ENCODE measurements around the gene COPS6. TPM values are rescaled to one million over a fixed set of nuclear protein-coding genes. Genes with fewer than 3 reads are reported as not detected.

The COPS6 gene
- total and polyA plus RNA-seq, 2 experiments from 2014 or later = 69.6 to 315 TPM

DNA sequence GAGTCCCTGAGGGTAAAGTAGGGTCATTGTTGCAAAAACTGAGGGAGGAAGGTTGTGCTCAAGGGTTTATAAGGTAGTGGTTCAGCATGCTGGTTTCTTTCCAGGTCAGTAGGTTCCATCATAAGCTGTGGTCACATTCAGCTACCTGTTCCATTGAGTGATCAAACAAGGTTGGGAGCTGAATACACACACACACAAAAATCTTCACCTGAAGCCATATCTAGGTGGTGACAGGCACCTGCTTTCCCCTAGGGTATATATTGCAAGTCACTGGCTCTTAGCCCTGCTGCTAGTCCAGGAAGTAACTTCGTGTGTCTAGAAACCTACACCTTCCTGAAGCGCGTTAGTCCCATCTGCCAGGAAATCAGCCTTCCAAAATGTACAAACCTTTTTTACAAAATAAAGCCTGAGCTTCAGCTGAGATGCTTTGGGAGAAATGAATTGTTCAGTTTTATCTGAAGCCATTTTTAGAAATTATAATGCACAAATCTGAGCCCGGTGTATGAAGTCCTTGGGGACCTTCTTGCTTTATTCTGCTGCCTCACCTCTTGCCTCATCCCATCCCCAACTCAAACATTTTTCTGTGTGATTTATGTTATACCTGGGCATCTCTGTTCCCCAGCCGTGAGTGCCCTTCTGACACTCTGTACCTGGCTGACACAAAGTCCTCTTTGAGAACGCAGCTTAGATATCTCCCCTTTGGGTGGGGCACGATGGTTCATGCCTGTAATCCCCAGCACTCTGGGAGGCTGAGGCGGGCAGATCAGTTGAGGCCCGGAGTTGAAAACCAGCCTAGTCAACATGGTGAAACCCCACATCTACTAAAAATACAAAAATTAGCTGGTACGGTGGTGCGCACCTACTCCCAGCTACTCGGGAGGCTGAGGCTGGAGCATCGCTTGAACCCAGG lies 49.3 kb downstream of the COPS6 start:
- no peaks in the 10 kb centered on the region for H3K36me3 ChIP-seq
- TF ChIP-seq, protein P1, sequence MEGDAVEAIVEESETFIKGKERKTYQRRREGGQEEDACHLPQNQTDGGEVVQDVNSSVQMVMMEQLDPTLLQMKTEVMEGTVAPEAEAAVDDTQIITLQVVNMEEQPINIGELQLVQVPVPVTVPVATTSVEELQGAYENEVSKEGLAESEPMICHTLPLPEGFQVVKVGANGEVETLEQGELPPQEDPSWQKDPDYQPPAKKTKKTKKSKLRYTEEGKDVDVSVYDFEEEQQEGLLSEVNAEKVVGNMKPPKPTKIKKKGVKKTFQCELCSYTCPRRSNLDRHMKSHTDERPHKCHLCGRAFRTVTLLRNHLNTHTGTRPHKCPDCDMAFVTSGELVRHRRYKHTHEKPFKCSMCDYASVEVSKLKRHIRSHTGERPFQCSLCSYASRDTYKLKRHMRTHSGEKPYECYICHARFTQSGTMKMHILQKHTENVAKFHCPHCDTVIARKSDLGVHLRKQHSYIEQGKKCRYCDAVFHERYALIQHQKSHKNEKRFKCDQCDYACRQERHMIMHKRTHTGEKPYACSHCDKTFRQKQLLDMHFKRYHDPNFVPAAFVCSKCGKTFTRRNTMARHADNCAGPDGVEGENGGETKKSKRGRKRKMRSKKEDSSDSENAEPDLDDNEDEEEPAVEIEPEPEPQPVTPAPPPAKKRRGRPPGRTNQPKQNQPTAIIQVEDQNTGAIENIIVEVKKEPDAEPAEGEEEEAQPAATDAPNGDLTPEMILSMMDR (IDR thresholded peaks at IDR 0.05; ENCODE audit: low read depth, low read length) = no peak
- no peak overlapping the region for H3K4me3 ChIP-seq
- H3K27ac ChIP-seq = no peak overlapping the region
- no peaks in the 10 kb centered on the region for H3K4me1 ChIP-seq (ENCODE audit: low read depth)
- DNase-seq (ENCODE audit: low read depth in 1 of 2, low spot score in 1 of 2) = no peak
- no peaks in the 10 kb centered on the region for H3K27me3 ChIP-seq
- no peaks in the 10 kb centered on the region for H3K9me3 ChIP-seq (ENCODE audit: low read depth)

DNA sequence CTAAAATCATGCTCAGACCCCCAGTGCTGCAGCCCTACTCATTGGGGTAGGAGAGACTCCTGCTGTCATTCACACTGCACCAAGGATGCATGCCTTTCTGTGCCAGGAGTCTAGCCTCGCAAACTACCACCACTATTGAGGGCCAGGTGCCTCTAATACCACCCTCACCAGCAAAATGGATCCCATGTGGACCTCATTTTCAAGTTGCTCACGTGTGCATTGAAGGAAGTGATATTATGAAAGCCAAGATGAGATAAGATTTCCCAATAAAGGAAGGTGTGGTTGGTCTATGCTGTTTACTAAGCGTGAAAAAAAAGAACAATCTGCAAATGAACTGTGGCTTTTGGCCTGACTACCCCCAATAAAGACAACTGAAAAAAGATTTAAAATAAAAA lies 52.8 kb downstream of the COPS6 start:
- TF ChIP-seq, protein P1 (IDR thresholded peaks at IDR 0.05; ENCODE audit: low read depth, low read length) = no peak
- Histone ChIP-seq H3K27me3 (no peaks in the 10 kb centered on the region), H3K27ac (no peak overlapping the region), H3K4me1 (ENCODE audit: low read depth) (no peaks in the 10 kb centered on the region), H3K4me3 (no peak overlapping the region), H3K9me3 (ENCODE audit: low read depth) (no peaks in the 10 kb centered on the region), H3K36me3 (no peaks in the 10 kb centered on the region)
- no peak for DNase-seq (ENCODE audit: low read depth in 1 of 2, low spot score in 1 of 2)

Other genes starting within 250 kb of the COPS6 start
- not detected in 2 replicates for gene OR2AE1, start 211.9 kb upstream of the COPS6 start, total RNA-seq
- not detected in 2 replicates for gene OR2AE1, start 211.9 kb upstream of the COPS6 start, polyA plus RNA-seq
- gene TRIM4, start 169.4 kb upstream of the COPS6 start, total RNA-seq = 3.1 and 6.0 TPM in 2 replicates
- 4.0 and 4.2 TPM in 2 replicates for gene TRIM4, start 169.4 kb upstream of the COPS6 start, polyA plus RNA-seq
- gene GJC3, start 159.3 kb upstream of the COPS6 start, total RNA-seq = not detected in 2 replicates
- not detected in 2 replicates for gene GJC3, start 159.3 kb upstream of the COPS6 start, polyA plus RNA-seq
- 0.39 TPM in 1 of 2 replicates, not detected in the other for gene AZGP1, start 112.9 kb upstream of the COPS6 start, total RNA-seq
- not detected in 2 replicates for gene AZGP1, start 112.9 kb upstream of the COPS6 start, polyA plus RNA-seq
- 17.4 and 33.7 TPM in 2 replicates for gene ZKSCAN1, start 73.4 kb upstream of the COPS6 start, total RNA-seq
- gene ZKSCAN1, start 73.4 kb upstream of the COPS6 start, polyA plus RNA-seq = 22.3 and 38.1 TPM in 2 replicates
- 23.3 and 24.3 TPM in 2 replicates for gene ZSCAN21, start 39.2 kb upstream of the COPS6 start, total RNA-seq
- 11.3 and 22.5 TPM in 2 replicates for gene ZSCAN21, start 39.2 kb upstream of the COPS6 start, polyA plus RNA-seq
- gene ZNF3, start 7.2 kb upstream of the COPS6 start, total RNA-seq = 35.0 and 45.5 TPM in 2 replicates
- 37.2 and 53.6 TPM in 2 replicates for gene ZNF3, start 7.2 kb upstream of the COPS6 start, polyA plus RNA-seq
- 68.9 and 88.3 TPM in 2 replicates for gene MCM7, start 12.4 kb downstream of the COPS6 start, total RNA-seq
- 77.2 and 105 TPM in 2 replicates for gene MCM7, start 12.4 kb downstream of the COPS6 start, polyA plus RNA-seq
- gene AP4M1, start 12.7 kb downstream of the COPS6 start, total RNA-seq = 31.7 and 35.2 TPM in 2 replicates
- 15.8 and 29.3 TPM in 2 replicates for gene AP4M1, start 12.7 kb downstream of the COPS6 start, polyA plus RNA-seq
- gene TAF6, start 30.4 kb downstream of the COPS6 start, total RNA-seq = 104 and 163 TPM in 2 replicates
- 99.4 and 112 TPM in 2 replicates for gene TAF6, start 30.4 kb downstream of the COPS6 start, polyA plus RNA-seq
- gene CNPY4, start 30.7 kb downstream of the COPS6 start, total RNA-seq = 13.8 and 16.8 TPM in 2 replicates
- 18.4 and 18.9 TPM in 2 replicates for gene CNPY4, start 30.7 kb downstream of the COPS6 start, polyA plus RNA-seq
- gene MBLAC1, start 38.0 kb downstream of the COPS6 start, total RNA-seq = 3.7 and 4.2 TPM in 2 replicates
- 4.3 and 5.1 TPM in 2 replicates for gene MBLAC1, start 38.0 kb downstream of the COPS6 start, polyA plus RNA-seq
- 193 and 199 TPM in 2 replicates for gene LAMTOR4, start 59.9 kb downstream of the COPS6 start, total RNA-seq
- 258 and 280 TPM in 2 replicates for gene LAMTOR4, start 59.9 kb downstream of the COPS6 start, polyA plus RNA-seq
- 14.2 and 22.7 TPM in 2 replicates for gene TRAPPC14, start 69.8 kb downstream of the COPS6 start, total RNA-seq
- 10.4 and 25.0 TPM in 2 replicates for gene TRAPPC14, start 69.8 kb downstream of the COPS6 start, polyA plus RNA-seq
- gene GAL3ST4, start 79.6 kb downstream of the COPS6 start, total RNA-seq = 2.0 and 5.0 TPM in 2 replicates
- gene GAL3ST4, start 79.6 kb downstream of the COPS6 start, polyA plus RNA-seq = 3.8 and 5.0 TPM in 2 replicates
- 37.4 and 47.9 TPM in 2 replicates for gene GPC2, start 88.4 kb downstream of the COPS6 start, total RNA-seq
- gene GPC2, start 88.4 kb downstream of the COPS6 start, polyA plus RNA-seq = 29.8 and 32.1 TPM in 2 replicates
- gene STAG3, start 88.9 kb downstream of the COPS6 start, total RNA-seq = 1.6 and 2.0 TPM in 2 replicates
- 5.8 and 6.8 TPM in 2 replicates for gene STAG3, start 88.9 kb downstream of the COPS6 start, polyA plus RNA-seq
- gene PVRIG, start 131.0 kb downstream of the COPS6 start, total RNA-seq = 0.15 TPM in 1 of 2 replicates, not detected in the other
- 0.67 and 2.3 TPM in 2 replicates for gene PVRIG, start 131.0 kb downstream of the COPS6 start, polyA plus RNA-seq
- not detected in 2 replicates for gene SPDYE3, start 218.7 kb downstream of the COPS6 start, total RNA-seq
- gene SPDYE3, start 218.7 kb downstream of the COPS6 start, polyA plus RNA-seq = 6.7 and 8.9 TPM in 2 replicates

Measured in cardiac muscle cell (in vitro differentiated cells and primary cell).